ENCODE results near the gene TEX53. TPM values are rescaled to one million over a fixed set of nuclear protein-coding genes. Genes with fewer than 3 reads are reported as not detected.

TEX53 gene
- total RNA-seq, 2 experiments from 2014 or later: not detected

- BruUV-seq (replicated peaks): TSS peak; percentile 24
- H3K4me1 ChIP-seq (ENCODE audit: insufficient read depth, low read length, poor library complexity, severe bottlenecking): peaks cover 34% of the 10 kb centered on the region
These were observed 38.3 kb downstream of the TEX53 start for GRCh38 chr9:114619191-114619761.

GRCh38 chr9:114616684-114617520 lies 40.7 kb downstream of the TEX53 start:
- Histone ChIP-seq H3K4me3 (ENCODE audit: low read depth, low read length, poor library complexity, severe bottlenecking) (peak overlapping the region; percentile 33), H3K36me3 (ENCODE audit: insufficient read depth, low read length) (peaks cover 58% of the 10 kb centered on the region), H3K4me2 (ENCODE audit: low read length) (peak overlapping the region; percentile 75), H2AFZ (ENCODE audit: low read length) (no peak overlapping the region), H3K27ac (ENCODE audit: low read depth, low read length, poor library complexity, severe bottlenecking) (peak overlapping the region; percentile 91), H4K20me1 (ENCODE audit: insufficient read depth, low read length) (no peaks in the 10 kb centered on the region), H3K9me2 (ENCODE audit: insufficient read depth, low read length) (no peaks in the 10 kb centered on the region), H3K79me2 (ENCODE audit: insufficient read depth, low read depth, low read length) (peaks cover 83% of the 10 kb centered on the region), H3K9me3 (ENCODE audit: low read length) (0 out of 2 replicates have a peak, but pooled peaks cover 5% of the 10 kb centered on the region), H3K4me1 (ENCODE audit: insufficient read depth, low read length, poor library complexity, severe bottlenecking) (peaks cover 54% of the 10 kb centered on the region)
- ChIA-PET CTCF (ENCODE audit: unreplicated experiment) (interaction anchor here (1.0 to 1.7 kb wide), 3 partner anchors 25 to 79 kb away, joined by 3 to 7 read pairs (median 3); no protein-coding TSS in a partner anchor), POLR2A (interaction anchor here (0.6 to 2.2 kb wide), 14 partner anchors 10 to 252 kb away, joined by 3 to 11 read pairs (median 4); partner anchors contain the start of gene ATP6V1G1)
- BruUV-seq (replicated peaks): no TSS peak
- TF ChIP-seq CTCF (conservative IDR thresholded peaks at IDR 0.05; ENCODE audit: low read length): no peak
- no peak for TF ChIP-seq EZH2phosphoT487 (IDR thresholded peaks at IDR 0.05; ENCODE audit: borderline replicate concordance, low read depth, low read length)
- peak; percentile 86 for DNase-seq (ENCODE audit: low spot score)
- intact Hi-C loops (cut with micrococcal nuclease; ENCODE audit: unreplicated experiment): loop anchor here (2.0 kb wide), 1 partner anchor 78 kb away; no protein-coding TSS in a partner anchor

More at GRCh38 chr9:114619191-114619761, 38.3 kb downstream of the TEX53 start:
- peak overlapping the region; percentile 14 for H3K4me3 ChIP-seq (ENCODE audit: low read depth, low read length, poor library complexity, severe bottlenecking)
- TF ChIP-seq EZH2phosphoT487 (IDR thresholded peaks at IDR 0.05; ENCODE audit: borderline replicate concordance, low read depth, low read length) (no peak), CTCF (conservative IDR thresholded peaks at IDR 0.05; ENCODE audit: low read length) (no peak)
- no peaks in the 10 kb centered on the region for H3K9me2 ChIP-seq (ENCODE audit: insufficient read depth, low read length)
- 0 out of 2 replicates have a peak, but pooled peaks cover 5% of the 10 kb centered on the region for H3K9me3 ChIP-seq (ENCODE audit: low read length)
- no peaks in the 10 kb centered on the region for H4K20me1 ChIP-seq (ENCODE audit: insufficient read depth, low read length)
- H3K36me3 ChIP-seq (ENCODE audit: insufficient read depth, low read length): peaks cover 77% of the 10 kb centered on the region
- peak overlapping the region; percentile 65 for H3K4me2 ChIP-seq (ENCODE audit: low read length)
- intact Hi-C loops (cut with micrococcal nuclease; ENCODE audit: unreplicated experiment): no loop called here
- peak; percentile 37 for DNase-seq (ENCODE audit: low spot score)
- ChIA-PET CTCF (ENCODE audit: unreplicated experiment) (interaction anchor here (0.5 to 1.1 kb wide), 3 partner anchors 13 to 395 kb away, joined by 3 read pairs; no protein-coding TSS in a partner anchor), POLR2A (interaction anchor here (1.1 to 3.3 kb wide), 2 partner anchors 12 to 31 kb away, joined by 3 to 8 read pairs; partner anchors contain the start of gene ATP6V1G1)
- peak overlapping the region; percentile 22; the same call in 1 of the 2 replicates for H2AFZ ChIP-seq (ENCODE audit: low read length)
- peaks cover 59% of the 10 kb centered on the region for H3K79me2 ChIP-seq (ENCODE audit: insufficient read depth, low read depth, low read length)
- peak overlapping the region; percentile 48 for H3K27ac ChIP-seq (ENCODE audit: low read depth, low read length, poor library complexity, severe bottlenecking)

Measured in OCI-LY7 (cell line).